ENCODE measurements around the gene MSRB1. TPM values are rescaled to one million over a fixed set of nuclear protein-coding genes. Genes with fewer than 3 reads are reported as not detected.

MSRB1 gene
- total and polyA plus RNA-seq, 2 of the 13 experiments (the other 11 are each of a cell fraction or from before 2014, with no cell fraction given): 32.1 to 75.4 TPM

DNA sequence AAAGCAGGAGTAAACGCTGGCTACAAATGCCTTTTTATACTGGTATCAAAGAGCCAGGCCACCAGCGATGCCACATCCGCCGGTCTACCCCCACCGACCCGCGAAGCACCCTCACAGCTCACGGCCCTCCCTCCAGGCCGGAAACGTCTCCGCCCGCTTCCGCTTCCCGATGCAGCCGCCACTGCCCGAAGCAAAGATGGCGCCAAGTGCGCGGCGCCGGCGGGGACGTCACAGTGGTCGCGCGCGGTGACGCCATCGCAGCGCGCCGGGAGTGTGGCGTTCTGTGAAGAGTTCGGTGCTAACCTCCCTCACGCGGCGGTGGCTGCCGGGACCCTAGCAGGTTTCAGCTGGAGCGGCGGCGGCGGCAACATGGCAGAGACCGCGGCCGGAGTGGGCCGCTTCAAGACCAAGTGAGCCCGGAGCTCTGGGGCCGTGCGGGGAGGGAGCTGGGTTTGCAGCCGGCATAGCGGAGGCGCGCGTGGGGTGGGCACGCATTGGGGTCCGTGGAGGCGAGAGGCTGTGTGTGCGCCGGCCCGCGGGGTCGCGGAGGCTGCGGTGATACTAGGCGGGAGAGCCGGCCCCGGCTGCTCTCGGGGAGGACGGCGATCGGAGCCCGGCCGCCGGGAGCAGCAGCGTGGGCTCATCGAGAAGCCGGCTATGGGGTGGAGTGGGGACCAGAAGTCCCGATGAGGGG lies 28.9 kb upstream of the MSRB1 start, which contains the start of gene TBL3 (continued):
- TF ChIP-seq, protein P1, sequence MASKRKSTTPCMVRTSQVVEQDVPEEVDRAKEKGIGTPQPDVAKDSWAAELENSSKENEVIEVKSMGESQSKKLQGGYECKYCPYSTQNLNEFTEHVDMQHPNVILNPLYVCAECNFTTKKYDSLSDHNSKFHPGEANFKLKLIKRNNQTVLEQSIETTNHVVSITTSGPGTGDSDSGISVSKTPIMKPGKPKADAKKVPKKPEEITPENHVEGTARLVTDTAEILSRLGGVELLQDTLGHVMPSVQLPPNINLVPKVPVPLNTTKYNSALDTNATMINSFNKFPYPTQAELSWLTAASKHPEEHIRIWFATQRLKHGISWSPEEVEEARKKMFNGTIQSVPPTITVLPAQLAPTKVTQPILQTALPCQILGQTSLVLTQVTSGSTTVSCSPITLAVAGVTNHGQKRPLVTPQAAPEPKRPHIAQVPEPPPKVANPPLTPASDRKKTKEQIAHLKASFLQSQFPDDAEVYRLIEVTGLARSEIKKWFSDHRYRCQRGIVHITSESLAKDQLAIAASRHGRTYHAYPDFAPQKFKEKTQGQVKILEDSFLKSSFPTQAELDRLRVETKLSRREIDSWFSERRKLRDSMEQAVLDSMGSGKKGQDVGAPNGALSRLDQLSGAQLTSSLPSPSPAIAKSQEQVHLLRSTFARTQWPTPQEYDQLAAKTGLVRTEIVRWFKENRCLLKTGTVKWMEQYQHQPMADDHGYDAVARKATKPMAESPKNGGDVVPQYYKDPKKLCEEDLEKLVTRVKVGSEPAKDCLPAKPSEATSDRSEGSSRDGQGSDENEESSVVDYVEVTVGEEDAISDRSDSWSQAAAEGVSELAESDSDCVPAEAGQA (IDR thresholded peaks at IDR 0.05; ENCODE audit: low read depth): peak; percentile 100
- TF ChIP-seq, protein P1 (CRISPR knock-in tag; IDR thresholded peaks at IDR 0.05; ENCODE audit: borderline replicate concordance): no peak

DNA sequence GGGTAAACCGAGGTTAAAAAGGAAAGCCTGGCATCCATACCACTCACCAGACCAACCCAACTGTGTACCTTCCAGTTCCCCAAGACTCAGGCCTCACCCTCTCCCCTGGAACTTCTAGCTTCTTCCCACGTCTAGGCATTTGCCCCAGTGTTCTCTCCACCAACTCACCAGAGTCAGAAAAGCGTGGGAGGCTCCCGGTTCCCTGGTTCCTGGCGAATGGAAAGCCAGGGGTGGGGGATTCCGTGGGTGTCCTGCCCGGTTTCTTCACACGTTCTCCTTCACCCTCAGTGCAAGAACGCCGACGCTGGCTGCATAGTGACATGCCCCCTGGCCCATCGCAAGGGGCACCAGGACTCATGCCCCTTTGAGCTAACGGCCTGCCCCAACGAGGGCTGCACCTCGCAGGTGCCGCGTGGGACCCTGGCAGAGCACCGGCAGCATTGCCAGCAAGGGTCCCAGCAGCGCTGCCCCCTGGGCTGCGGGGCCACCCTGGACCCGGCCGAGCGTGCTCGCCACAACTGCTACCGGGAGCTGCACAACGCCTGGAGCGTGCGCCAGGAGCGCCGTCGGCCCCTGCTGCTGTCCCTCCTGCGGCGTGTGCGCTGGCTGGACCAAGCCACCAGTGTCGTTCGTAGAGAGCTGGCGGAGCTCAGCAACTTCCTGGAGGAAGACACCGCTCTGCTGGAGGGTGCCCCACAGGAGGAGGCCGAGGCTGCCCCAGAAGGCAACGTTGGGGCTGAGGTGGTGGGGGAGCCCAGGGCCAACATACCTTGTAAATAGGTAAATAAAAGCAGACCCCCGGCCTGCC lies 25.4 kb upstream of the MSRB1 start:
- POLR2A ChIA-PET: interaction anchor here (1.0 to 1.3 kb wide), 2 partner anchors 25 to 40 kb away, joined by 3 to 4 read pairs; partner anchors contain the start of gene MSRB1
- CTCF ChIA-PET (ENCODE audit: low intra/inter-chr PET ratio, low total read pairs): no interaction called here
- no peak for FAIRE-seq

More for the DNA sequence above, 25.4 kb upstream of the MSRB1 start:
- DNase-seq (ENCODE audit: low spot score): no peak
- TF ChIP-seq, protein P2, sequence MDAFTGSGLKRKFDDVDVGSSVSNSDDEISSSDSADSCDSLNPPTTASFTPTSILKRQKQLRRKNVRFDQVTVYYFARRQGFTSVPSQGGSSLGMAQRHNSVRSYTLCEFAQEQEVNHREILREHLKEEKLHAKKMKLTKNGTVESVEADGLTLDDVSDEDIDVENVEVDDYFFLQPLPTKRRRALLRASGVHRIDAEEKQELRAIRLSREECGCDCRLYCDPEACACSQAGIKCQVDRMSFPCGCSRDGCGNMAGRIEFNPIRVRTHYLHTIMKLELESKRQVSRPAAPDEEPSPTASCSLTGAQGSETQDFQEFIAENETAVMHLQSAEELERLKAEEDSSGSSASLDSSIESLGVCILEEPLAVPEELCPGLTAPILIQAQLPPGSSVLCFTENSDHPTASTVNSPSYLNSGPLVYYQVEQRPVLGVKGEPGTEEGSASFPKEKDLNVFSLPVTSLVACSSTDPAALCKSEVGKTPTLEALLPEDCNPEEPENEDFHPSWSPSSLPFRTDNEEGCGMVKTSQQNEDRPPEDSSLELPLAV (CRISPR knock-in tag; conservative IDR thresholded peaks at IDR 0.05; ENCODE audit: low read depth): no peak
- no peak for TF ChIP-seq FOXC1 (CRISPR knock-in tag; IDR thresholded peaks at IDR 0.05; ENCODE audit: borderline replicate concordance)
- TF ChIP-seq SP2 (CRISPR knock-in tag; IDR thresholded peaks at IDR 0.05): no peak
- TF ChIP-seq AGO2 (optimal IDR thresholded peaks at IDR 0.05; ENCODE audit: low read depth, low read length): peak; percentile 38
- no TSS peak for BruUV-seq (replicated peaks)
- Histone ChIP-seq H3K27me3 (ENCODE audit: control insufficient read depth in 1 of 2, insufficient read depth in 2 of 2, low read length in 2 of 2) (no peaks in the 10 kb centered on the region; a peak in 1 of 5 replicates), H3K4me3 (replicated peaks in 1 of 3; ENCODE audit: insufficient read depth in 1 of 3, low read depth in 2 of 3, low read length in 3 of 3) (no peak overlapping the region), H3K9me3 (ENCODE audit: low read length) (no peaks in the 10 kb centered on the region), H2AFZ (ENCODE audit: low read length) (no peak overlapping the region), H3K27ac (ENCODE audit: extremely low read length, insufficient read depth, low read length) (no peak overlapping the region), H3K36me3 (replicated peaks in 1 of 2; ENCODE audit: control insufficient read depth in 1 of 2, insufficient read depth in 2 of 2, low read length in 2 of 2) (peaks cover 2 to 6% of the 10 kb centered on the region in 2 experiments; a peak in 1 of 5 replicates), H3K79me2 (ENCODE audit: insufficient read depth, low read length) (peaks cover 33% of the 10 kb centered on the region), H3K4me1 (ENCODE audit: insufficient read depth, low read length) (peaks cover 29% of the 10 kb centered on the region), H4K20me1 (ENCODE audit: insufficient read depth, low read length) (peaks cover 10% of the 10 kb centered on the region), H3K9ac (ENCODE audit: insufficient read depth, low read depth, low read length) (no peak overlapping the region), H3K4me2 (ENCODE audit: low read depth, low read length) (no peak overlapping the region)
- no peak for ATAC-seq
- WGBS (ENCODE audit: low lambda C conversion rate): 89% methylated on average over 20 of the region's 41 CpGs
- intact Hi-C loops (cut with micrococcal nuclease; ENCODE audit: unreplicated experiment) (no loop called here), in situ Hi-C loops (cut with HindIII; ENCODE audit: extremely low pct_ligation_motif_present, low pct_unique_long_range_greater_than_20kb) (no loop called here)

Measured in HepG2 (cell line).